NCI-H526 (cell line): ENCODE results near the gene TESK1.
A peak's percentile ranks its signal among the peaks of the same experiment; 100 is the strongest.
"Not testable (repeated sequence)": the region's sequence is repeated elsewhere in the genome, so short reads cannot be mapped to it uniquely, and the experiment has no call there.

Source experiments
- DNase-seq, 2 experiments: peaks; one replicate each; lab custom pipeline; 2025; lab: John Stamatoyannopoulos, UW

The TESK1 gene

GRCh38 chr9:35615981-35616680, 11.1 kb downstream of the TESK1 start:
- no peak for DNase-seq

GRCh38 chr9:35616681-35617459, 11.8 kb downstream of the TESK1 start:
- DNase-seq, result peak; percentile 5 to 46

- no peak for DNase-seq
Observed at GRCh38 chr9:35617548-35617947, 12.5 kb downstream of the TESK1 start.

GRCh38 chr9:35618325-35618727, 13.3 kb downstream of the TESK1 start, which contains the start of gene CD72:
Gene CD72, minus strand, starts transcription at chr9:35618413. Its CDS starts 110 bp downstream, at chr9:35618303.
- no peak for DNase-seq

GRCh38 chr9:35618854-35619799, 14.1 kb downstream of the TESK1 start:
- DNase-seq, result no peak

GRCh38 chr9:35619800-35620158, 14.7 kb downstream of the TESK1 start:
- no peak for DNase-seq

- DNase-seq, result no peak
Observed at GRCh38 chr9:35627575-35627974, 22.5 kb downstream of the TESK1 start.

- no peak for DNase-seq
Observed at GRCh38 chr9:35628389-35628991, 23.4 kb downstream of the TESK1 start.

GRCh38 chr9:35629597-35629996, 24.5 kb downstream of the TESK1 start:
- no peak for DNase-seq

GRCh38 chr9:35635730-35636129, 30.7 kb downstream of the TESK1 start:
- no peak for DNase-seq

- DNase-seq, result no peak
Observed at GRCh38 chr9:35636135-35636876, 31.2 kb downstream of the TESK1 start.

GRCh38 chr9:35636877-35637246, 31.8 kb downstream of the TESK1 start:
- not testable (repeated sequence) for DNase-seq

- DNase-seq, result not testable (repeated sequence)
Observed at GRCh38 chr9:35637427-35637955, 32.4 kb downstream of the TESK1 start.

GRCh38 chr9:35638751-35639150, 33.7 kb downstream of the TESK1 start:
- not testable (repeated sequence) for DNase-seq

- not testable (repeated sequence) for DNase-seq
Observed at GRCh38 chr9:35639225-35639624, 34.2 kb downstream of the TESK1 start.

GRCh38 chr9:35639631-35640030, 34.6 kb downstream of the TESK1 start:
- no peak for DNase-seq

GRCh38 chr9:35640431-35640830, 35.4 kb downstream of the TESK1 start:
- DNase-seq, result not testable (repeated sequence)

- not testable (repeated sequence) for DNase-seq
Observed at GRCh38 chr9:35641478-35641877, 36.4 kb downstream of the TESK1 start.

- DNase-seq, result no peak
Observed at GRCh38 chr9:35643046-35643445, 38.0 kb downstream of the TESK1 start.

- not testable (repeated sequence) for DNase-seq
Observed at GRCh38 chr9:35645736-35646135, 40.7 kb downstream of the TESK1 start.

GRCh38 chr9:35646153-35646532, 41.1 kb downstream of the TESK1 start:
- DNase-seq, result peak in 1 of 2 experiments; percentile 59
